ENCODE measurements around the gene TOX2. TPM values are rescaled to one million over a fixed set of nuclear protein-coding genes. Genes with fewer than 3 reads are reported as not detected.
A peak's percentile ranks its signal among the peaks of the same experiment; 100 is the strongest.

TOX2 gene
- total RNA-seq, 2 donors from 2014 or later: 2.4 to 3.4 TPM

DNA sequence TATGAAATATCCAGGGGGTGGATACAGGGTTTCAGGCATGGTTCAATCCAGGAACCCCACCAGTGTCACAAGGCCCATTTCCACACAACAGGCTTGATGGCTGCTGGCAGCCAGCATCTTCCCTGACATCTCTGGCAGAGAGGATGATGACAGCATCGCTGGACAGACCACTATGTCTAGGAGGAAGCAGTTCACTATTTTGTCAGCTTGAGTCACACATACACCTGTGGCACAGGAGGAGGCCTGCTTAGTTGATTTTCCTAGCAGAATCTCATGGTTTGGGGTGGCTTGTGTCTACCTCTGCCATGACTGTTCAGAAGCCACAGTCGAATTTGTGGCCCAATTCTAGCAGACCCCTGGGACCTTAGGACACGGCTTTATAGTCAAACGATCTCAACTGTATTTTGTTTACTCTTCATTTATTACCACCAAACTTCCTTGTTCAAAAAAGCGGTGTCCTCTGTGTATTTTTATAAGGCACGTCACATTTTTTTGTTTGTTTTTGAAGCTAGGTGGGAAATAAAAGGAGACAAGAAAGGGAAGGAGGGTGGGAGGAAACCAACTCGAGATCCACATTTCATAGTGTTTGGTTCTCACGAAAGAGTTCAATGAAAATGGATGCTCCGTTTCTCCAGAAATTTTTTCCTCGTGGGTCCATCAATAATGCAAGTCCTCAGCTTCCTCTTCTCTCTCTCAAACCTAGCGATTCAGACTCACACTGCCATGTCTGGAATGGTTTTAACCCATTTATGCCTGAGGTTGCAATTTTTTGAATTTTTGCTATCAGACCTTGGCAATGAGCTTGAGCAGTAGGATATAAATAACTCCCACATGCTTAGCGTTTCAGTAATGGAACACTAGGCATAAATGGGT lies 94.4 kb downstream of the TOX2 start:
- no peaks in the 10 kb centered on the region for H3K36me3 Mint-ChIP-seq (ENCODE audit: low read depth)
- TF ChIP-seq, protein P1, sequence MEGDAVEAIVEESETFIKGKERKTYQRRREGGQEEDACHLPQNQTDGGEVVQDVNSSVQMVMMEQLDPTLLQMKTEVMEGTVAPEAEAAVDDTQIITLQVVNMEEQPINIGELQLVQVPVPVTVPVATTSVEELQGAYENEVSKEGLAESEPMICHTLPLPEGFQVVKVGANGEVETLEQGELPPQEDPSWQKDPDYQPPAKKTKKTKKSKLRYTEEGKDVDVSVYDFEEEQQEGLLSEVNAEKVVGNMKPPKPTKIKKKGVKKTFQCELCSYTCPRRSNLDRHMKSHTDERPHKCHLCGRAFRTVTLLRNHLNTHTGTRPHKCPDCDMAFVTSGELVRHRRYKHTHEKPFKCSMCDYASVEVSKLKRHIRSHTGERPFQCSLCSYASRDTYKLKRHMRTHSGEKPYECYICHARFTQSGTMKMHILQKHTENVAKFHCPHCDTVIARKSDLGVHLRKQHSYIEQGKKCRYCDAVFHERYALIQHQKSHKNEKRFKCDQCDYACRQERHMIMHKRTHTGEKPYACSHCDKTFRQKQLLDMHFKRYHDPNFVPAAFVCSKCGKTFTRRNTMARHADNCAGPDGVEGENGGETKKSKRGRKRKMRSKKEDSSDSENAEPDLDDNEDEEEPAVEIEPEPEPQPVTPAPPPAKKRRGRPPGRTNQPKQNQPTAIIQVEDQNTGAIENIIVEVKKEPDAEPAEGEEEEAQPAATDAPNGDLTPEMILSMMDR (conservative IDR thresholded peaks at IDR 0.05): no peak
- H3K9me3 ChIP-seq (ENCODE audit: control insufficient read depth, low read length): no peaks in the 10 kb centered on the region
- H3K36me3 ChIP-seq (ENCODE audit: control insufficient read depth, insufficient read depth, low read length): no peaks in the 10 kb centered on the region
- H3K27ac Mint-ChIP-seq: no peak overlapping the region
- H3K27ac ChIP-seq (ENCODE audit: low read depth, low read length): no peak overlapping the region
- H3K4me3 Mint-ChIP-seq: no peak overlapping the region
- no peaks in the 10 kb centered on the region for H3K27me3 ChIP-seq (ENCODE audit: control insufficient read depth, insufficient read depth, low read length, poor library complexity, severe bottlenecking)
- H3K4me3 ChIP-seq (ENCODE audit: low read length): no peak overlapping the region
- H3K9ac ChIP-seq (ENCODE audit: extremely low read depth, low read length, poor library complexity, severe bottlenecking): no peak overlapping the region
- H3K4me1 Mint-ChIP-seq: peaks cover 2% of the 10 kb centered on the region
- H3K27me3 Mint-ChIP-seq (ENCODE audit: insufficient read depth): no peaks in the 10 kb centered on the region
- WGBS, 2 experiments (ENCODE audit: insufficient coverage in 1 of 2, insufficient read length in 1 of 2): 90% methylated on average over 10 to 12 of the region's 12 CpGs
- no peaks in the 10 kb centered on the region for H3K9me3 Mint-ChIP-seq
- no peak for DNase-seq
- H3K4me1 ChIP-seq (ENCODE audit: control insufficient read depth, insufficient read depth, low read length): no peaks in the 10 kb centered on the region

- Histone ChIP-seq H3K9ac (ENCODE audit: extremely low read depth, low read length, poor library complexity, severe bottlenecking) (no peak overlapping the region), H3K36me3 (ENCODE audit: control insufficient read depth, insufficient read depth, low read length) (no peaks in the 10 kb centered on the region), H3K9me3 (ENCODE audit: control insufficient read depth, low read length) (no peaks in the 10 kb centered on the region), H3K4me3 (ENCODE audit: low read length) (no peak overlapping the region), H3K27ac (ENCODE audit: low read depth, low read length) (no peak overlapping the region), H3K4me1 (ENCODE audit: control insufficient read depth, insufficient read depth, low read length) (no peaks in the 10 kb centered on the region), H3K27me3 (ENCODE audit: control insufficient read depth, insufficient read depth, low read length, poor library complexity, severe bottlenecking) (no peaks in the 10 kb centered on the region)
- H3K4me1 Mint-ChIP-seq: peaks cover 2% of the 10 kb centered on the region
- TF ChIP-seq, protein P1 (conservative IDR thresholded peaks at IDR 0.05): no peak
- no peak overlapping the region for H3K27ac Mint-ChIP-seq
- peaks cover 2% of the 10 kb centered on the region for H3K27me3 Mint-ChIP-seq (ENCODE audit: insufficient read depth)
- WGBS, 2 experiments (ENCODE audit: insufficient coverage in 1 of 2, insufficient read length in 1 of 2): 95 to 97% methylated on average over 4 to 5 of the region's 5 CpGs
- DNase-seq: peak; percentile 16
- H3K36me3 Mint-ChIP-seq (ENCODE audit: low read depth): no peaks in the 10 kb centered on the region
- no peaks in the 10 kb centered on the region for H3K9me3 Mint-ChIP-seq
- H3K4me3 Mint-ChIP-seq: no peak overlapping the region
Measured at GRCh38 chr20:44009679-44009992, 95.0 kb downstream of the TOX2 start.

DNA sequence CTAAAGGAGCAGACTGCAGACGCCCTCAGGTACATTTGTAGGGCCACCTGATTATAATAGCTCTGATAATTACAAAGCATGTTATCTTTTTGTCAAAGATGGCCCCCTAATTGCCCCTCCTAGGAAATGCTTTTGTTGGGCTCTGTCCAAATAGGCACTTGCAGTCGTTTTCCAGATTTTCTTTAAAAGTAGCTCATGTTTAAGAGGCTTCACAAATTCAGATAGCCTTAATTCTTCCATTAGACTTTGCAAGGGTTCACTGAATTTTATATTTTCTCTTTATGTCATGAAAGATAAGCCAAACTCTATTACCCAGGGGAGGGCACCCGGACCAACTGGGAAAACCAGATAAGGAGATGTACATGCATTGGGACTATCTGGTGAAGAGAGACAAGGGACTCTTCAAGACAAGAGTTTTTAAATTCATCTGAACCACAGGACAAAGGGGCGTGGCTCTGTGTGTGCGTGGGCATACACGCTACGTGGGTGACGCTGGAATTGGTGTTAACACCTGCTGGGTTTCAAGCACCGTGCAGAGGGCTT lies 95.6 kb downstream of the TOX2 start:
- Histone ChIP-seq H3K4me3 (ENCODE audit: low read length) (no peak overlapping the region), H3K36me3 (ENCODE audit: control insufficient read depth, insufficient read depth, low read length) (no peaks in the 10 kb centered on the region), H3K9me3 (ENCODE audit: control insufficient read depth, low read length) (no peaks in the 10 kb centered on the region), H3K9ac (ENCODE audit: extremely low read depth, low read length, poor library complexity, severe bottlenecking) (no peak overlapping the region), H3K27me3 (ENCODE audit: control insufficient read depth, insufficient read depth, low read length, poor library complexity, severe bottlenecking) (no peaks in the 10 kb centered on the region), H3K4me1 (ENCODE audit: control insufficient read depth, insufficient read depth, low read length) (no peaks in the 10 kb centered on the region), H3K27ac (ENCODE audit: low read depth, low read length) (no peak overlapping the region)
- 90 to 93% methylated on average over 9 of the region's 9 CpGs for WGBS, 2 experiments (ENCODE audit: insufficient coverage in 1 of 2, insufficient read length in 1 of 2)
- TF ChIP-seq, protein P1 (conservative IDR thresholded peaks at IDR 0.05): no peak
- H3K9me3 Mint-ChIP-seq: no peaks in the 10 kb centered on the region
- no peaks in the 10 kb centered on the region for H3K36me3 Mint-ChIP-seq (ENCODE audit: low read depth)
- H3K27ac Mint-ChIP-seq: no peak overlapping the region
- peak; percentile 13 for DNase-seq
- peaks cover 2% of the 10 kb centered on the region for H3K4me1 Mint-ChIP-seq
- peaks cover 2% of the 10 kb centered on the region for H3K27me3 Mint-ChIP-seq (ENCODE audit: insufficient read depth)
- no peak overlapping the region for H3K4me3 Mint-ChIP-seq
